H9 (cell line): Measurements from ENCODE around the gene MRTO4. TPM values are rescaled to one million over a fixed set of nuclear protein-coding genes. Genes with fewer than 3 reads are reported as not detected.

Experiments
- DNase-seq: peaks from one replicate; pipeline ENCODE4 v3.0.0-alpha.2; 2017
- H2AFZ ChIP-seq: one replicate; pipeline ENCODE4 v1.6.1; 2013; ENCODE audit warnings: mild to moderate bottlenecking, low read length, control low read depth, moderate library complexity
- H2AK5ac ChIP-seq: 2 replicates; pipeline ENCODE4 v1.6.1; 2013; ENCODE audit warnings: low read length, control low read depth, mixed read lengths; ENCODE audit not compliant: insufficient read length
- H2BK120ac ChIP-seq: one replicate; pipeline ENCODE4 v1.6.1; 2013; ENCODE audit warnings: low read depth, mild to moderate bottlenecking, low read length, control low read depth, inconsistent platforms; ENCODE audit not compliant: poor library complexity, severe bottlenecking
- H2BK12ac ChIP-seq: 2 replicates; pipeline ENCODE4 v1.6.1; 2013; ENCODE audit warnings: low read length, control low read depth, mixed read lengths, low read depth; ENCODE audit not compliant: insufficient read length
- H2BK15ac ChIP-seq: 2 replicates; pipeline ENCODE4 v1.6.1; 2013; ENCODE audit warnings: low read depth, low read length, control low read depth
- H2BK20ac ChIP-seq: one replicate; pipeline ENCODE4 v1.6.1; 2013; ENCODE audit warnings: low read depth, mild to moderate bottlenecking, low read length, control low read depth, inconsistent platforms; ENCODE audit not compliant: poor library complexity, severe bottlenecking
- H2BK5ac ChIP-seq: 2 replicates; pipeline ENCODE4 v1.6.1; 2013; ENCODE audit warnings: low read length, control low read depth, mixed read lengths; ENCODE audit not compliant: insufficient read length
- H3K14ac ChIP-seq: 2 replicates; pipeline ENCODE4 v1.6.1; 2013; ENCODE audit warnings: low read length, control low read depth; ENCODE audit not compliant: insufficient read depth
- H3K18ac ChIP-seq: 2 replicates; pipeline ENCODE4 v1.6.1; 2013; ENCODE audit warnings: low read depth, mild to moderate bottlenecking, mixed read lengths, low read length, control low read depth; ENCODE audit not compliant: insufficient read length
- H3K23ac ChIP-seq: 2 replicates; pipeline ENCODE4 v1.6.1; 2013; ENCODE audit warnings: low read length, control low read depth, mixed read lengths, low read depth; ENCODE audit not compliant: insufficient read length
- H3K23me2 ChIP-seq: 2 replicates; pipeline ENCODE4 v1.6.1; 2013; ENCODE audit warnings: low read depth, mild to moderate bottlenecking, mixed read lengths, low read length, control low read depth; ENCODE audit not compliant: insufficient read length, poor library complexity, severe bottlenecking
- H3K27ac ChIP-seq: 2 replicates; pipeline ENCODE4 v1.5.1; 2013; ENCODE audit warnings: low read length, control low read depth, mixed read lengths, low read depth; ENCODE audit not compliant: insufficient read length
- H3K27me3 ChIP-seq: 2 replicates; pipeline ENCODE4 v1.6.1; 2013; ENCODE audit warnings: low read length, control low read depth, inconsistent platforms; ENCODE audit not compliant: insufficient read depth
- H3K4ac ChIP-seq: 2 replicates; pipeline ENCODE4 v1.6.1; 2013; ENCODE audit warnings: low read depth, mild to moderate bottlenecking, control low read depth, inconsistent platforms, low read length, moderate library complexity
- H3K4me1 ChIP-seq: 2 replicates; pipeline ENCODE4 v1.6.1; 2013; ENCODE audit warnings: low read length, control low read depth, inconsistent platforms; ENCODE audit not compliant: insufficient read depth
- H3K4me2 ChIP-seq: 2 replicates; pipeline ENCODE4 v1.6.1; 2013; ENCODE audit warnings: low read length, control low read depth, mixed read lengths; ENCODE audit not compliant: insufficient read length, insufficient read depth
- H3K56ac ChIP-seq: 2 replicates; pipeline ENCODE4 v1.6.1; 2013; ENCODE audit warnings: low read depth, mild to moderate bottlenecking, mixed read lengths, low read length, control low read depth; ENCODE audit not compliant: insufficient read length
- H3K79me1 ChIP-seq: 2 replicates; pipeline ENCODE4 v1.6.1; 2013; ENCODE audit warnings: low read depth, mild to moderate bottlenecking, moderate library complexity, low read length, control low read depth, inconsistent platforms; ENCODE audit not compliant: insufficient read depth, poor library complexity, severe bottlenecking
- H3K79me2 ChIP-seq: 2 replicates; pipeline ENCODE4 v1.6.1; 2013; ENCODE audit warnings: low read length, control low read depth, inconsistent platforms; ENCODE audit not compliant: insufficient read depth
- H3K9ac ChIP-seq: 2 replicates; pipeline ENCODE4 v1.6.1; 2013; ENCODE audit warnings: low read length, control low read depth, mixed read lengths; ENCODE audit not compliant: insufficient read length; ENCODE audit errors: extremely low read depth
- H3K9me3 ChIP-seq: one replicate; pipeline ENCODE4 v1.6.1; 2013; ENCODE audit warnings: low read depth, low read length, inconsistent platforms; ENCODE audit not compliant: control insufficient read depth
- H3T11ph ChIP-seq: one replicate; pipeline ENCODE4 v1.6.1; 2013; ENCODE audit warnings: mild to moderate bottlenecking, low read length, control low read depth, inconsistent platforms
- H4K20me1 ChIP-seq: one replicate; pipeline ENCODE4 v1.6.1; 2013; ENCODE audit not compliant: control insufficient read depth, insufficient read length, insufficient read depth
- H4K5ac ChIP-seq: 2 replicates; pipeline ENCODE4 v1.6.1; 2013; ENCODE audit warnings: low read depth, mild to moderate bottlenecking, mixed read lengths, low read length, control low read depth; ENCODE audit not compliant: insufficient read length
- H4K8ac ChIP-seq: replicated peaks from 2 replicates; pipeline ENCODE4 v1.6.1; 2013; ENCODE audit warnings: low read length, control low read depth, mixed read lengths, low read depth; ENCODE audit not compliant: insufficient read length
- H4K91ac ChIP-seq: 2 replicates; pipeline ENCODE4 v1.6.1; 2013; ENCODE audit warnings: low read depth, mild to moderate bottlenecking, moderate library complexity, mixed read lengths, low read length, control low read depth; ENCODE audit not compliant: insufficient read length
- H3K27ac Mint-ChIP-seq, 3 experiments: 2 replicates in 2 of 3; 3 replicates in 1 of 3; pipeline ENCODE4 v1.8.0; 2020 to 2021; ENCODE audit warnings: mixed read lengths in 3 of 3, mild to moderate bottlenecking in 1 of 3, moderate library complexity in 1 of 3
- H3K27me3 Mint-ChIP-seq: 2 replicates; pipeline ENCODE4 v1.8.0; 2021; ENCODE audit warnings: low read depth, mild to moderate bottlenecking, moderate library complexity, mixed read lengths
- H3K36me3 Mint-ChIP-seq, 3 experiments: 2 replicates in 2 of 3; 3 replicates in 1 of 3; pipeline ENCODE4 v1.8.0; 2020 to 2021; ENCODE audit warnings: low read depth in 3 of 3, mixed read lengths in 3 of 3; ENCODE audit not compliant: insufficient read depth in 1 of 3
- H3K4me1 Mint-ChIP-seq, 2 experiments: 2 replicates each; pipeline ENCODE4 v1.8.0; 2020; ENCODE audit warnings: mixed read lengths in 2 of 2
- H3K4me3 Mint-ChIP-seq, 2 experiments: 2 replicates in 1 of 2; 3 replicates in 1 of 2; pipeline ENCODE4 v1.8.0; 2020 to 2021; ENCODE audit warnings: mild to moderate bottlenecking in 2 of 2, mixed read lengths in 2 of 2, moderate library complexity in 1 of 2
- H3K9me3 Mint-ChIP-seq, 2 experiments: 2 replicates in 1 of 2; 3 replicates in 1 of 2; pipeline ENCODE4 v1.8.0; 2020; ENCODE audit warnings: mild to moderate bottlenecking in 2 of 2, mixed read lengths in 2 of 2, moderate library complexity in 1 of 2
- CTCF ChIP-seq: fragments of 200-600 bp; sonication (generic); conservative IDR thresholded peaks from 3 replicates; pipeline ENCODE4 v1.8.0; 2021; ENCODE audit warnings: antibody characterized with exemption, mild to moderate bottlenecking
- WGBS: extraction: QIAGEN DNeasy Blood & Tissue Kit; methylation state at CpG from one replicate; pipeline ENCODE4 v1.1.7; 2013; ENCODE audit warnings: missing lambda C conversion rate, low lambda C conversion rate, mixed read lengths; ENCODE audit not compliant: insufficient read length; ENCODE audit errors: extremely low coverage; 5-methylcytosine and 5-hydroxymethylcytosine counted together
- total RNA-seq: library from RNA; stranded (reverse); gene quantifications from 2 replicates; pipeline ENCODE4 v1.2.1, GENCODE V29; 2021

Gene MRTO4
- total RNA-seq, 1 experiment from 2014 or later: 78.3 TPM

- TF ChIP-seq CTCF: no peak
- Histone ChIP-seq H3K79me1 (peaks cover 17% of the 10 kb centered on the region), H3K56ac (no peak overlapping the region), H2BK12ac (no peak overlapping the region), H4K91ac (no peak overlapping the region), H3T11ph (no peak overlapping the region), H3K79me2 (peaks cover 48% of the 10 kb centered on the region), H2BK5ac (no peak overlapping the region), H2BK20ac (no peak overlapping the region), H3K27ac (no peak overlapping the region), H3K23ac (no peak overlapping the region), H2AK5ac (no peak overlapping the region), H3K4me1 (no peaks in the 10 kb centered on the region; the same call in 1 of the 2 replicates), H3K27me3 (no peaks in the 10 kb centered on the region), H2AFZ (no peak overlapping the region), H4K8ac (no peak overlapping the region), H4K20me1 (no peaks in the 10 kb centered on the region), H3K14ac (no peak overlapping the region), H4K5ac (no peak overlapping the region), H2BK120ac (no peak overlapping the region), H3K9ac (no peak overlapping the region), H3K4ac (no peak overlapping the region), H3K9me3 (no peaks in the 10 kb centered on the region), H3K18ac (no peak overlapping the region), H3K4me2 (no peak overlapping the region), H2BK15ac (no peak overlapping the region), H3K23me2 (no peaks in the 10 kb centered on the region)
- H3K36me3 Mint-ChIP-seq: peaks cover 9 to 21% (median 19%) of the 10 kb centered on the region in 3 experiments; a peak in 6 of 7 replicates
- WGBS: no CpG with 5 or more reads among the region's 2 CpGs
- H3K27me3 Mint-ChIP-seq: no peaks in the 10 kb centered on the region
- no peak overlapping the region for H3K4me3 Mint-ChIP-seq
- H3K27ac Mint-ChIP-seq: no peak overlapping the region
- H3K9me3 Mint-ChIP-seq: no peaks in the 10 kb centered on the region
- no peak for DNase-seq
- H3K4me1 Mint-ChIP-seq: peaks cover 7 to 8% of the 10 kb centered on the region in 2 experiments
These were observed 48.2 kb upstream of the MRTO4 start for GRCh38 chr1:19203440-19203839.
